ENCODE results near the gene TEX51.

- no peak for TF ChIP-seq POLR2A (IDR thresholded peaks at IDR 0.05; ENCODE audit: low read length)
- TF ChIP-seq GATA1 (IDR thresholded peaks at IDR 0.05; ENCODE audit: low read depth, low read length): no peak
Measured at GRCh38 chr2:126877861-126878565, 20.7 kb upstream of the TEX51 start.

Data from erythroblast (primary cell).